Activated T-helper 17 cell treated with anti-CD3 and anti-CD28 coated beads, Interleukin-2, amount 50 U/mL, for 72 hours (primary cell): ENCODE measurements around the gene CHD2. TPM values are rescaled to one million over a fixed set of nuclear protein-coding genes. Genes with fewer than 3 reads are reported as not detected.

Source experiments
- ATAC-seq: fragments of 150-1000 bp; cut with Tn5 transposase; replicated peaks from 2 replicates; pipeline ENCODE4 v1.10.0; 2021; ENCODE audit warnings: mild to moderate bottlenecking, moderate library complexity
- H3K27ac Mint-ChIP-seq: one replicate; pipeline ENCODE4 v1.8.0; 2022; ENCODE audit warnings: mixed read lengths
- H3K27me3 Mint-ChIP-seq: one replicate; pipeline ENCODE4 v1.8.0; 2022; ENCODE audit warnings: mixed read lengths
- H3K36me3 Mint-ChIP-seq: one replicate; pipeline ENCODE4 v1.8.0; 2022; ENCODE audit warnings: low read depth, mild to moderate bottlenecking, mixed read lengths
- H3K4me1 Mint-ChIP-seq: one replicate; pipeline ENCODE4 v1.8.0; 2022; ENCODE audit warnings: mixed read lengths
- H3K4me3 Mint-ChIP-seq: one replicate; pipeline ENCODE4 v1.8.0; 2022; ENCODE audit warnings: mild to moderate bottlenecking, mixed read lengths
- H3K9me3 Mint-ChIP-seq: one replicate; pipeline ENCODE4 v1.8.0; 2022; ENCODE audit warnings: mixed read lengths
- total RNA-seq, 2 donors: library from RNA; stranded (reverse); gene quantifications; one replicate each; pipeline ENCODE4 v1.2.3, GENCODE V29; 2022

The CHD2 gene
- total RNA-seq, 2 donors from 2014 or later = 159 to 357 TPM

- no peak for ATAC-seq
- Mint-ChIP-seq H3K36me3 (no peaks in the 10 kb centered on the region), H3K4me3 (no peak overlapping the region), H3K27ac (peak overlapping the region; percentile 44), H3K4me1 (peaks cover 16% of the 10 kb centered on the region), H3K9me3 (no peaks in the 10 kb centered on the region), H3K27me3 (no peaks in the 10 kb centered on the region)
These were observed 101.8 kb downstream of the CHD2 start for GRCh38 chr15:93001881-93002280.

- Mint-ChIP-seq H3K36me3 (no peaks in the 10 kb centered on the region), H3K4me3 (no peak overlapping the region), H3K27me3 (no peaks in the 10 kb centered on the region), H3K27ac (peak overlapping the region; percentile 72), H3K9me3 (no peaks in the 10 kb centered on the region), H3K4me1 (peaks cover 7% of the 10 kb centered on the region)
- ATAC-seq = no peak
These were observed 105.0 kb downstream of the CHD2 start for GRCh38 chr15:93005133-93005532.

GRCh38 chr15:93007994-93008393 is 107.9 kb downstream of the CHD2 start:
- Mint-ChIP-seq H3K36me3 (no peaks in the 10 kb centered on the region), H3K9me3 (no peaks in the 10 kb centered on the region), H3K27ac (peak overlapping the region; percentile 2), H3K4me1 (peaks cover 7% of the 10 kb centered on the region), H3K4me3 (no peak overlapping the region), H3K27me3 (no peaks in the 10 kb centered on the region)
- ATAC-seq = no peak

- no peaks in the 10 kb centered on the region for H3K27me3 Mint-ChIP-seq
- no peak overlapping the region for H3K4me3 Mint-ChIP-seq
- no peak for ATAC-seq
- H3K4me1 Mint-ChIP-seq = peaks cover 13% of the 10 kb centered on the region
- no peaks in the 10 kb centered on the region for H3K36me3 Mint-ChIP-seq
- H3K27ac Mint-ChIP-seq = peak overlapping the region; percentile 84
- H3K9me3 Mint-ChIP-seq = no peaks in the 10 kb centered on the region
These were observed 112.7 kb downstream of the CHD2 start for GRCh38 chr15:93012786-93013185.

GRCh38 chr15:93017526-93017925 is 117.4 kb downstream of the CHD2 start:
- Mint-ChIP-seq H3K36me3 (no peaks in the 10 kb centered on the region), H3K27ac (peak overlapping the region; percentile 37), H3K27me3 (no peaks in the 10 kb centered on the region), H3K4me3 (peak overlapping the region; percentile 32), H3K9me3 (no peaks in the 10 kb centered on the region), H3K4me1 (peaks cover 50% of the 10 kb centered on the region)
- ATAC-seq = no peak

GRCh38 chr15:93018574-93018973 is 118.5 kb downstream of the CHD2 start:
- Mint-ChIP-seq H3K4me1 (peaks cover 56% of the 10 kb centered on the region), H3K36me3 (no peaks in the 10 kb centered on the region), H3K27ac (peak overlapping the region; percentile 37), H3K9me3 (no peaks in the 10 kb centered on the region), H3K4me3 (peak overlapping the region; percentile 32), H3K27me3 (no peaks in the 10 kb centered on the region)
- no peak for ATAC-seq

- Mint-ChIP-seq H3K4me3 (peak overlapping the region; percentile 32), H3K27me3 (no peaks in the 10 kb centered on the region), H3K9me3 (no peaks in the 10 kb centered on the region), H3K4me1 (peaks cover 56% of the 10 kb centered on the region), H3K27ac (peak overlapping the region; percentile 37), H3K36me3 (no peaks in the 10 kb centered on the region)
- peak; percentile 58 for ATAC-seq
These were observed 119.0 kb downstream of the CHD2 start for GRCh38 chr15:93019090-93019489.

GRCh38 chr15:93019971-93020370 is 119.8 kb downstream of the CHD2 start:
- Mint-ChIP-seq H3K4me3 (peak overlapping the region; percentile 34), H3K27me3 (no peaks in the 10 kb centered on the region), H3K9me3 (no peaks in the 10 kb centered on the region), H3K36me3 (no peaks in the 10 kb centered on the region), H3K4me1 (peaks cover 65% of the 10 kb centered on the region), H3K27ac (peak overlapping the region; percentile 64)
- no peak for ATAC-seq

GRCh38 chr15:93020976-93021772 is 121.0 kb downstream of the CHD2 start:
- H3K4me3 Mint-ChIP-seq = peak overlapping the region; percentile 34

GRCh38 chr15:93024293-93024692 is 124.2 kb downstream of the CHD2 start:
- no peaks in the 10 kb centered on the region for H3K9me3 Mint-ChIP-seq
- H3K27me3 Mint-ChIP-seq = no peaks in the 10 kb centered on the region
- H3K4me1 Mint-ChIP-seq = peaks cover 43% of the 10 kb centered on the region
- peaks cover 7% of the 10 kb centered on the region for H3K36me3 Mint-ChIP-seq
- no peak overlapping the region for H3K27ac Mint-ChIP-seq
- no peak overlapping the region for H3K4me3 Mint-ChIP-seq
- no peak for ATAC-seq

More at GRCh38 chr15:93020976-93021772, 121.0 kb downstream of the CHD2 start:
- Mint-ChIP-seq H3K36me3 (no peaks in the 10 kb centered on the region), H3K27me3 (no peaks in the 10 kb centered on the region), H3K4me1 (peaks cover 61% of the 10 kb centered on the region), H3K27ac (peak overlapping the region; percentile 64), H3K9me3 (no peaks in the 10 kb centered on the region)
- peak; percentile 39 for ATAC-seq

- H3K36me3 Mint-ChIP-seq = peaks cover 7% of the 10 kb centered on the region
- no peak for ATAC-seq
These were observed 124.8 kb downstream of the CHD2 start for GRCh38 chr15:93024716-93025624.

GRCh38 chr15:93025625-93025982 is 125.5 kb downstream of the CHD2 start:
- Mint-ChIP-seq H3K9me3 (no peaks in the 10 kb centered on the region), H3K27me3 (no peaks in the 10 kb centered on the region), H3K4me3 (no peak overlapping the region), H3K36me3 (peaks cover 7% of the 10 kb centered on the region), H3K4me1 (peaks cover 48% of the 10 kb centered on the region), H3K27ac (peak overlapping the region; percentile 73)
- ATAC-seq = no peak

More at GRCh38 chr15:93024716-93025624, 124.8 kb downstream of the CHD2 start:
- H3K27me3 Mint-ChIP-seq = no peaks in the 10 kb centered on the region
- H3K4me1 Mint-ChIP-seq = peaks cover 48% of the 10 kb centered on the region
- peak overlapping the region; percentile 38 for H3K4me3 Mint-ChIP-seq
- no peaks in the 10 kb centered on the region for H3K9me3 Mint-ChIP-seq
- H3K27ac Mint-ChIP-seq = peak overlapping the region; percentile 73

- no peaks in the 10 kb centered on the region for H3K27me3 Mint-ChIP-seq
- H3K27ac Mint-ChIP-seq = peak overlapping the region; percentile 73
- no peaks in the 10 kb centered on the region for H3K9me3 Mint-ChIP-seq
- ATAC-seq = no peak
- H3K36me3 Mint-ChIP-seq = peaks cover 7% of the 10 kb centered on the region
- H3K4me3 Mint-ChIP-seq = no peak overlapping the region
- peaks cover 43% of the 10 kb centered on the region for H3K4me1 Mint-ChIP-seq
These were observed 126.3 kb downstream of the CHD2 start for GRCh38 chr15:93026380-93026817.

GRCh38 chr15:93027413-93027812 is 127.3 kb downstream of the CHD2 start:
- Mint-ChIP-seq H3K36me3 (peaks cover 7% of the 10 kb centered on the region), H3K9me3 (no peaks in the 10 kb centered on the region), H3K4me1 (peaks cover 36% of the 10 kb centered on the region), H3K27me3 (no peaks in the 10 kb centered on the region), H3K4me3 (no peak overlapping the region), H3K27ac (no peak overlapping the region)
- ATAC-seq = no peak
